ENCODE data around the gene OS9. TPM values are rescaled to one million over a fixed set of nuclear protein-coding genes. Genes with fewer than 3 reads are reported as not detected.
A peak's percentile ranks its signal among the peaks of the same experiment; 100 is the strongest.

OS9 gene
- total RNA-seq, 1 donor from 2014 or later: 222 TPM

- Mint-ChIP-seq H3K4me3 (peak overlapping the region; percentile 57), H3K27me3 (peaks cover 91% of the 10 kb centered on the region), H3K36me3 (peaks cover 14% of the 10 kb centered on the region), H3K9me3 (no peaks in the 10 kb centered on the region), H3K4me1 (ENCODE audit: unreplicated experiment) (peaks cover 6% of the 10 kb centered on the region), H3K27ac (no peak overlapping the region)
- no peak for DNase-seq (ENCODE audit: extremely low spot score, unreplicated experiment)
- no peak for TF ChIP-seq CTCF (conservative IDR thresholded peaks at IDR 0.05)
Observed at GRCh38 chr12:57763881-57764661, 70.1 kb downstream of the OS9 start.

DNA sequence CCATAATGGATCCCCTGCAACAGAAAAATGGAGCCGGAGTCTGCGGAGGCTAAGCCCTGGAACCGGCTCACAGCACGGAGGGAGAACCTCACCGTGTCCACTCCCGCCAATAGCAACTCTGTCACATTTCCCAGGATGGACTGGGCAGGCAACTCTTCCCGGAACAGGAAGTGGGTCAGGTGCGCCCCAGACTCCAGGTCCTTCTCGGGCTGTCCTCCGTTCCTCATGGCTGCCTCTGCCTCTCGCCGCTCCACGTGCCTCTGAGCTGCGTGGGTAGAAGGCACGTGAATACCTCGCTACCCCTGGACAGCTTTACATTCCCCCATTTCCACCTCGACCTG, 70.7 kb downstream of the OS9 start:
- Mint-ChIP-seq H3K27ac (no peak overlapping the region), H3K36me3 (peaks cover 12% of the 10 kb centered on the region), H3K4me1 (ENCODE audit: unreplicated experiment) (peaks cover 6% of the 10 kb centered on the region), H3K27me3 (peaks cover 87% of the 10 kb centered on the region), H3K4me3 (peak overlapping the region; percentile 57), H3K9me3 (no peaks in the 10 kb centered on the region)
- no peak for TF ChIP-seq CTCF (conservative IDR thresholded peaks at IDR 0.05)
- DNase-seq (ENCODE audit: extremely low spot score, unreplicated experiment): no peak

- Mint-ChIP-seq H3K4me1 (ENCODE audit: unreplicated experiment) (peaks cover 6% of the 10 kb centered on the region), H3K36me3 (peaks cover 17% of the 10 kb centered on the region), H3K27ac (no peak overlapping the region), H3K27me3 (peaks cover 82% of the 10 kb centered on the region), H3K4me3 (peak overlapping the region; percentile 65), H3K9me3 (no peaks in the 10 kb centered on the region)
- TF ChIP-seq CTCF (conservative IDR thresholded peaks at IDR 0.05): peak; percentile 28
- DNase-seq (ENCODE audit: extremely low spot score, unreplicated experiment): no peak
Observed at GRCh38 chr12:57765003-57765697, 71.2 kb downstream of the OS9 start.

- Mint-ChIP-seq H3K9me3 (no peaks in the 10 kb centered on the region), H3K27me3 (peaks cover 75% of the 10 kb centered on the region), H3K27ac (no peak overlapping the region), H3K4me3 (peak overlapping the region; percentile 70), H3K36me3 (peaks cover 22% of the 10 kb centered on the region), H3K4me1 (ENCODE audit: unreplicated experiment) (peaks cover 11% of the 10 kb centered on the region)
- DNase-seq (ENCODE audit: extremely low spot score, unreplicated experiment): no peak
- TF ChIP-seq CTCF (conservative IDR thresholded peaks at IDR 0.05): no peak
Observed at GRCh38 chr12:57765698-57766463, 71.9 kb downstream of the OS9 start.

GRCh38 chr12:57766464-57767304, 72.8 kb downstream of the OS9 start, which contains the start of gene CYP27B1:
CYP27B1 (minus strand) TSS chr12:57767078; CDS start chr12:57767041, 37 bp downstream.
- no peaks in the 10 kb centered on the region for H3K9me3 Mint-ChIP-seq
- H3K36me3 Mint-ChIP-seq: peaks cover 22% of the 10 kb centered on the region
- peak within 1 kb of the TSS; percentile 70 for H3K4me3 Mint-ChIP-seq
- peaks cover 68% of the 10 kb centered on the region for H3K27me3 Mint-ChIP-seq
- no peak for TF ChIP-seq CTCF (conservative IDR thresholded peaks at IDR 0.05)
- H3K27ac Mint-ChIP-seq: no peak within 1 kb of the TSS
- no peak for DNase-seq (ENCODE audit: extremely low spot score, unreplicated experiment)
- peaks cover 19% of the 10 kb centered on the region for H3K4me1 Mint-ChIP-seq (ENCODE audit: unreplicated experiment)
